ENCODE results near the gene ZCCHC14. TPM values are rescaled to one million over a fixed set of nuclear protein-coding genes. Genes with fewer than 3 reads are reported as not detected.
A peak's percentile ranks its signal among the peaks of the same experiment; 100 is the strongest.

The ZCCHC14 gene
- total RNA-seq, 1 donor from 2014 or later, result 28.0 TPM

GRCh38 chr16:87539113-87539512 lies 46.3 kb upstream of the ZCCHC14 start:
- DNase-seq (ENCODE audit: low spot score), result no peak
- no peak for TF ChIP-seq CTCF (IDR thresholded peaks at IDR 0.05)
- Mint-ChIP-seq H3K27ac (ENCODE audit: unreplicated experiment) (peak overlapping the region; percentile 85), H3K4me3 (ENCODE audit: unreplicated experiment) (no peak overlapping the region), H3K9me3 (ENCODE audit: low read depth) (peaks cover 11% of the 10 kb centered on the region), H3K27me3 (ENCODE audit: low read depth) (no peaks in the 10 kb centered on the region), H3K36me3 (ENCODE audit: low read depth) (peaks cover 4% of the 10 kb centered on the region), H3K4me1 (ENCODE audit: low read depth) (peaks cover 49% of the 10 kb centered on the region)

GRCh38 chr16:87538594-87538993 lies 45.8 kb upstream of the ZCCHC14 start:
- peaks cover 49% of the 10 kb centered on the region for H3K4me1 Mint-ChIP-seq (ENCODE audit: low read depth)
- peaks cover 4% of the 10 kb centered on the region for H3K36me3 Mint-ChIP-seq (ENCODE audit: low read depth)
- H3K27ac Mint-ChIP-seq (ENCODE audit: unreplicated experiment), result peak overlapping the region; percentile 85
- no peak for DNase-seq (ENCODE audit: low spot score)
- H3K9me3 Mint-ChIP-seq (ENCODE audit: low read depth), result peaks cover 11% of the 10 kb centered on the region
- TF ChIP-seq CTCF (IDR thresholded peaks at IDR 0.05), result no peak
- H3K4me3 Mint-ChIP-seq (ENCODE audit: unreplicated experiment), result no peak overlapping the region
- H3K27me3 Mint-ChIP-seq (ENCODE audit: low read depth), result no peaks in the 10 kb centered on the region

- H3K9me3 Mint-ChIP-seq (ENCODE audit: low read depth), result peaks cover 13% of the 10 kb centered on the region
These were observed 45.3 kb upstream of the ZCCHC14 start for GRCh38 chr16:87538160-87538559.

GRCh38 chr16:87536795-87537142 lies 43.9 kb upstream of the ZCCHC14 start:
- H3K36me3 Mint-ChIP-seq (ENCODE audit: low read depth), result peaks cover 6% of the 10 kb centered on the region
- TF ChIP-seq CTCF (IDR thresholded peaks at IDR 0.05), result no peak
- no peaks in the 10 kb centered on the region for H3K27me3 Mint-ChIP-seq (ENCODE audit: low read depth)
- DNase-seq (ENCODE audit: low spot score), result no peak
- H3K27ac Mint-ChIP-seq (ENCODE audit: unreplicated experiment), result peak overlapping the region; percentile 12
- H3K4me1 Mint-ChIP-seq (ENCODE audit: low read depth), result peaks cover 46% of the 10 kb centered on the region
- peaks cover 21% of the 10 kb centered on the region for H3K9me3 Mint-ChIP-seq (ENCODE audit: low read depth)
- H3K4me3 Mint-ChIP-seq (ENCODE audit: unreplicated experiment), result no peak overlapping the region

More at GRCh38 chr16:87538160-87538559, 45.3 kb upstream of the ZCCHC14 start:
- Mint-ChIP-seq H3K27me3 (ENCODE audit: low read depth) (no peaks in the 10 kb centered on the region), H3K36me3 (ENCODE audit: low read depth) (peaks cover 4% of the 10 kb centered on the region), H3K4me3 (ENCODE audit: unreplicated experiment) (no peak overlapping the region), H3K27ac (ENCODE audit: unreplicated experiment) (peak overlapping the region; percentile 85), H3K4me1 (ENCODE audit: low read depth) (peaks cover 49% of the 10 kb centered on the region)
- TF ChIP-seq CTCF (IDR thresholded peaks at IDR 0.05), result no peak
- DNase-seq (ENCODE audit: low spot score), result no peak

GRCh38 chr16:87535855-87536794 lies 43.3 kb upstream of the ZCCHC14 start:
- H3K27me3 Mint-ChIP-seq (ENCODE audit: low read depth), result no peaks in the 10 kb centered on the region
- H3K4me1 Mint-ChIP-seq (ENCODE audit: low read depth), result peaks cover 40% of the 10 kb centered on the region
- DNase-seq (ENCODE audit: low spot score), result no peak
- no peak overlapping the region for H3K27ac Mint-ChIP-seq (ENCODE audit: unreplicated experiment)
- TF ChIP-seq CTCF (IDR thresholded peaks at IDR 0.05), result no peak
- peaks cover 7% of the 10 kb centered on the region for H3K36me3 Mint-ChIP-seq (ENCODE audit: low read depth)
- H3K4me3 Mint-ChIP-seq (ENCODE audit: unreplicated experiment), result no peak overlapping the region
- peaks cover 21% of the 10 kb centered on the region for H3K9me3 Mint-ChIP-seq (ENCODE audit: low read depth)
